ENCODE measurements around the gene EEIG2.
"Not testable (repeated sequence)": the region's sequence is repeated elsewhere in the genome, so short reads cannot be mapped to it uniquely, and the experiment has no call there.

GRCh38 chr1:108536021-108536420 lies 23.9 kb upstream of the EEIG2 start:
- TF ChIP-seq CTCF (IDR thresholded peaks at IDR 0.05); USF2 (IDR thresholded peaks at IDR 0.05; ENCODE audit: borderline replicate concordance, low read depth, low read length); RAD21 (IDR thresholded peaks at IDR 0.05; ENCODE audit: low read length); FOXJ3 (CRISPR knock-in tag; IDR thresholded peaks at IDR 0.05); YY1 (IDR thresholded peaks at IDR 0.05; ENCODE audit: low read depth); POLR2AphosphoS5 (IDR thresholded peaks at IDR 0.05; ENCODE audit: low read depth, low read length); CHD2 (IDR thresholded peaks at IDR 0.05; ENCODE audit: low read length, partially characterized antibody); ELF1 (IDR thresholded peaks at IDR 0.05); EZH2phosphoT487 (IDR thresholded peaks at IDR 0.05; ENCODE audit: borderline replicate concordance, low read depth); EP300 (IDR thresholded peaks at IDR 0.05; ENCODE audit: borderline replicate concordance in 1 of 2, low read depth in 1 of 2, low read length in 1 of 2); RXRA (IDR thresholded peaks at IDR 0.05; ENCODE audit: borderline replicate concordance, low read depth); SMC3 (IDR thresholded peaks at IDR 0.05; ENCODE audit: low read depth, low read length): not testable (repeated sequence)

All from SK-N-SH (cell line).